ENCODE results near the gene BICC1. TPM values are rescaled to one million over a fixed set of nuclear protein-coding genes. Genes with fewer than 3 reads are reported as not detected.
"Not testable (repeated sequence)": the region's sequence is repeated elsewhere in the genome, so short reads cannot be mapped to it uniquely, and the experiment has no call there.

The BICC1 gene
- total RNA-seq, 1 donor from 2014 or later, result 0.12 TPM

DNA sequence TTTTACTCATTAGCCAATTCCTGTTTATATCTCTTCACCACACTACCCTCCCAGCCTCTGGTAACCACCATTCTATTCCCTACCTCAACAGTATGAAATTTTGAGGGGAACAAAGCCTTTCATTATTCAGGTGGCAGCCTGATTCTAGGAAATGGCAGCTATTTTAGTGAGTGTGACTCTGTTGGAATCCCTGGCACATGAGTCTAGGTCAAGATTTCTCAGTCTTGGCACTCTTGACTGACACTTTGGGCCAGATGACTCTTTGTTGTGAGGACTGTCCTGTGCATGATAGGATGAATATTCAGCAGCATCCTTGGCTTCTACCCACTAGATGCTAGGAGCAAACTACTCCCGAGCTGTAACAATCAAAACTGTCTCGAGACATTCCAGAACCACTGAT, 341.0 kb downstream of the BICC1 start:
- H3K4me3 Mint-ChIP-seq (ENCODE audit: unreplicated experiment), result no peak overlapping the region
- TF ChIP-seq, protein P1, sequence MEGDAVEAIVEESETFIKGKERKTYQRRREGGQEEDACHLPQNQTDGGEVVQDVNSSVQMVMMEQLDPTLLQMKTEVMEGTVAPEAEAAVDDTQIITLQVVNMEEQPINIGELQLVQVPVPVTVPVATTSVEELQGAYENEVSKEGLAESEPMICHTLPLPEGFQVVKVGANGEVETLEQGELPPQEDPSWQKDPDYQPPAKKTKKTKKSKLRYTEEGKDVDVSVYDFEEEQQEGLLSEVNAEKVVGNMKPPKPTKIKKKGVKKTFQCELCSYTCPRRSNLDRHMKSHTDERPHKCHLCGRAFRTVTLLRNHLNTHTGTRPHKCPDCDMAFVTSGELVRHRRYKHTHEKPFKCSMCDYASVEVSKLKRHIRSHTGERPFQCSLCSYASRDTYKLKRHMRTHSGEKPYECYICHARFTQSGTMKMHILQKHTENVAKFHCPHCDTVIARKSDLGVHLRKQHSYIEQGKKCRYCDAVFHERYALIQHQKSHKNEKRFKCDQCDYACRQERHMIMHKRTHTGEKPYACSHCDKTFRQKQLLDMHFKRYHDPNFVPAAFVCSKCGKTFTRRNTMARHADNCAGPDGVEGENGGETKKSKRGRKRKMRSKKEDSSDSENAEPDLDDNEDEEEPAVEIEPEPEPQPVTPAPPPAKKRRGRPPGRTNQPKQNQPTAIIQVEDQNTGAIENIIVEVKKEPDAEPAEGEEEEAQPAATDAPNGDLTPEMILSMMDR (IDR thresholded peaks at IDR 0.05; ENCODE audit: partially characterized antibody, unreplicated experiment), result no peak
- peaks cover 1% of the 10 kb centered on the region for H3K9me3 Mint-ChIP-seq (ENCODE audit: unreplicated experiment)
- H3K4me1 Mint-ChIP-seq (ENCODE audit: low read depth, unreplicated experiment), result peaks cover 7% of the 10 kb centered on the region
- peaks cover 3% of the 10 kb centered on the region for H3K36me3 Mint-ChIP-seq (ENCODE audit: unreplicated experiment)
- no peak for DNase-seq
- no peak overlapping the region for H3K27ac Mint-ChIP-seq (ENCODE audit: unreplicated experiment)
- peaks cover 4% of the 10 kb centered on the region for H3K27me3 Mint-ChIP-seq (ENCODE audit: unreplicated experiment)

DNA sequence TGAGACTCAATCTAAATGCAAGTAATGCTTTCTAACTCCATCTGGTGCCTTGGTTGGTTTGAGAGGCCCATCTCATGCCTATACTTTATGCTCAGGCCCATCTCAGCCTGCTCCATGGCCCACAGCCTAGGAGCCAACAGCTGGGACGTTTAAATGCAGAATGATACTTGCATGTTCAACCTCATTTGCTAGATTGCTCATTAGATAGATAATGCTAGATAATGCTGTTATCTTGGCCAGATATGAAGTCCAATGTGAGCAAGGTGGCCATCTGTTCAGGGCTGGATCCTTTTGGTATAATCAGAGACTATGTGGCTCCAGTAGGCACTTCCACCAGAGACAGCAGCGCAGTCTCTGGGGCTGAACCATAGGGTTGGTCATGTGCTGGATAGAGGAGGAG, 342.1 kb downstream of the BICC1 start:
- no peak overlapping the region for H3K4me3 Mint-ChIP-seq (ENCODE audit: unreplicated experiment)
- no peak for DNase-seq
- H3K4me1 Mint-ChIP-seq (ENCODE audit: low read depth, unreplicated experiment), result peaks cover 7% of the 10 kb centered on the region
- TF ChIP-seq, protein P1 (IDR thresholded peaks at IDR 0.05; ENCODE audit: partially characterized antibody, unreplicated experiment), result no peak
- peaks cover 4% of the 10 kb centered on the region for H3K27me3 Mint-ChIP-seq (ENCODE audit: unreplicated experiment)
- peak overlapping the region; percentile 43 for H3K27ac Mint-ChIP-seq (ENCODE audit: unreplicated experiment)
- H3K36me3 Mint-ChIP-seq (ENCODE audit: unreplicated experiment), result peaks cover 5% of the 10 kb centered on the region
- H3K9me3 Mint-ChIP-seq (ENCODE audit: unreplicated experiment), result peaks cover 4% of the 10 kb centered on the region

DNA sequence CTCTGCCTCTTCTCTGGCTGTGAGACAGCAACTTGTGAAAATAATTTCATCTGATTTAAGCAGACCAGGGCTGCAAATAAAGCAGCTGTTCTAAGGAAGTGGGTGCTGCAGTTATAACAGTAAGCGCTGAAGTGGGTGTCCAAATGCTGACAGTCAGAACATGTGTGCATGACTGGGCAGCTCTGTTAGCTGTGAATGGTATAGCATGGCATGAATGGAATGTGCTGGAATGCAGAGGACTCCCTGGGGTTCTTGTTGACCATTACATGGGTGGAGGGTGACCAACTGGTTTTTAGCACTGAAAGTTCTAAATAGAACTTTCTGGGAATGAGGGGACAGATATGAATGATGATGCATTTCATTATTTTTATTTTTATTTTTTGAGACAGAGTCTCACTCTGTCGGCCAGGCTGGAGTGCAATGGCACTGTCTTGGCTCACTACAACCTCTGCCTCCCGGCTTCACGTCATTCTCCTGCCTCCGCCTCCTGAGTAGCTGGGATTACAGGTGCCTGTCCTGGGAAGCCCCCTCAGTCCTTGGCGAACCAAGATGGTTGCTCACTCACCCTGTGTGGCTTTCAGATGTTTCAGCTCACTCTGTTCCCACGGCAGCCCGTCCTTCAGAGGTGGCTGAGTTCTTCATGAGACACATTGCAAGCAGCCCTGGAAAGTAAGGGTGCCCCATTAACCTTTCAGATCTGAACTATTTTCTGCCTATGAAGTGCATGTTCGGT, 344.0 kb downstream of the BICC1 start:
- DNase-seq, result no peak
- H3K27me3 Mint-ChIP-seq (ENCODE audit: unreplicated experiment), result peaks cover 3% of the 10 kb centered on the region
- peaks cover 7% of the 10 kb centered on the region for H3K4me1 Mint-ChIP-seq (ENCODE audit: low read depth, unreplicated experiment)
- H3K4me3 Mint-ChIP-seq (ENCODE audit: unreplicated experiment), result no peak overlapping the region
- H3K9me3 Mint-ChIP-seq (ENCODE audit: unreplicated experiment), result peaks cover 4% of the 10 kb centered on the region
- peaks cover 5% of the 10 kb centered on the region for H3K36me3 Mint-ChIP-seq (ENCODE audit: unreplicated experiment)
- TF ChIP-seq, protein P1 (IDR thresholded peaks at IDR 0.05; ENCODE audit: partially characterized antibody, unreplicated experiment), result no peak
- no peak overlapping the region for H3K27ac Mint-ChIP-seq (ENCODE audit: unreplicated experiment)

DNA sequence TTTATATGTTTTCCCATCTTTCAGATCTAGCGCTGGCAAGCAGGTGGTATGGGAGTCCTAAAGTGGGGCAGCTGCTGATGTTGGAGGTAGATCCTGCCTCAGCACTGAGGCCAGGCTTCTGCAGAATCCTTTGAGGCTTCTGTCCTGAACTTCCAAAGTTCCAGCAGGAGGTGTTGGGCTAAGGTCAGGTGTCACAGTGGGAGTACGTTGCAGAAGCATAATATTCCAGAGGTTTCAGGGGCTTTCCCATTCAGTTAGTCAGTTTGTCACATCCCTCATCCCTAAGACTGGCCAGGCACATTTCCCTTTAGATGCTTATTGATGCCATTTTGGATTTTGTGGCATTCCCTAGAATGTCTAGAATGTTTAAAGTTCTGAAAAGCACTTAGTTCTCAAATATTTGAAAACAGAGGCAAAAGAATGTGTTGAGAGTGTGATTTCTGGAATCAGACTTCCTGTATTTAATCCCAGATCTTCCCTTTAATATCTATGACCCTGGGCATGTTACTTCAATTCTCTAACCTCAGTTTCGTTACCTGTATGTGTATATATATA, 344.7 kb downstream of the BICC1 start:
- no peak overlapping the region for H3K4me3 Mint-ChIP-seq (ENCODE audit: unreplicated experiment)
- no peak overlapping the region for H3K27ac Mint-ChIP-seq (ENCODE audit: unreplicated experiment)
- H3K36me3 Mint-ChIP-seq (ENCODE audit: unreplicated experiment), result peaks cover 5% of the 10 kb centered on the region
- H3K4me1 Mint-ChIP-seq (ENCODE audit: low read depth, unreplicated experiment), result peaks cover 7% of the 10 kb centered on the region
- H3K27me3 Mint-ChIP-seq (ENCODE audit: unreplicated experiment), result peaks cover 3% of the 10 kb centered on the region
- DNase-seq, result no peak
- H3K9me3 Mint-ChIP-seq (ENCODE audit: unreplicated experiment), result peaks cover 4% of the 10 kb centered on the region
- TF ChIP-seq, protein P1 (IDR thresholded peaks at IDR 0.05; ENCODE audit: partially characterized antibody, unreplicated experiment), result no peak

DNA sequence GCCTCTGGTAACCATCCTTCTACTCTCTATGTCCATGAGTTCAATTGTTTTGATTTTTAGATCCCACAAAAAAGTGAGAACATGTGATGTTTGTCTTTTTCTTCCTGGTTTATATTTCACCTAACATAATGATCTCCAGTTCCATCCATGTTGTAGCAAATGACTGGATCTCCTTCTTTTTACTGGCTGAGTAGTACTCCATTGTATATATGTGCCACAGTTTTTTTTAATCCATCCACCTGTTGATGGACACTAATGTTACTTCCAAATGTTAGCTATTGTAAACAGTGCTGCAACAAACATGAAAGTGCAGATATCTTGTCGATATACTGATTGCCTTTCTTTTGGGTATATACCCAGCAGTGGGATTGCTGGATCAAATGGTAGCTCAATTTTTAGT, 345.5 kb downstream of the BICC1 start:
- not testable (repeated sequence) for H3K36me3 Mint-ChIP-seq (ENCODE audit: unreplicated experiment); H3K9me3 Mint-ChIP-seq (ENCODE audit: unreplicated experiment); H3K27ac Mint-ChIP-seq (ENCODE audit: unreplicated experiment); DNase-seq; H3K4me3 Mint-ChIP-seq (ENCODE audit: unreplicated experiment); H3K4me1 Mint-ChIP-seq (ENCODE audit: low read depth, unreplicated experiment); H3K27me3 Mint-ChIP-seq (ENCODE audit: unreplicated experiment)

Measured in glutamatergic neuron (in vitro differentiated cells).